H9 (cell line): ENCODE results near the gene RERE. TPM values are rescaled to one million over a fixed set of nuclear protein-coding genes. Genes with fewer than 3 reads are reported as not detected.

Experiments used
- DNase-seq: peaks from one replicate; pipeline ENCODE4 v3.0.0-alpha.2; 2017
- H2AFZ ChIP-seq: one replicate; pipeline ENCODE4 v1.6.1; 2013; ENCODE audit warnings: mild to moderate bottlenecking, low read length, control low read depth, moderate library complexity
- H2AK5ac ChIP-seq: 2 replicates; pipeline ENCODE4 v1.6.1; 2013; ENCODE audit warnings: low read length, control low read depth, mixed read lengths; ENCODE audit not compliant: insufficient read length
- H2BK120ac ChIP-seq: one replicate; pipeline ENCODE4 v1.6.1; 2013; ENCODE audit warnings: low read depth, mild to moderate bottlenecking, low read length, control low read depth, inconsistent platforms; ENCODE audit not compliant: poor library complexity, severe bottlenecking
- H2BK12ac ChIP-seq: 2 replicates; pipeline ENCODE4 v1.6.1; 2013; ENCODE audit warnings: low read length, control low read depth, mixed read lengths, low read depth; ENCODE audit not compliant: insufficient read length
- H2BK15ac ChIP-seq: 2 replicates; pipeline ENCODE4 v1.6.1; 2013; ENCODE audit warnings: low read depth, low read length, control low read depth
- H2BK20ac ChIP-seq: one replicate; pipeline ENCODE4 v1.6.1; 2013; ENCODE audit warnings: low read depth, mild to moderate bottlenecking, low read length, control low read depth, inconsistent platforms; ENCODE audit not compliant: poor library complexity, severe bottlenecking
- H2BK5ac ChIP-seq: 2 replicates; pipeline ENCODE4 v1.6.1; 2013; ENCODE audit warnings: low read length, control low read depth, mixed read lengths; ENCODE audit not compliant: insufficient read length
- H3K14ac ChIP-seq: 2 replicates; pipeline ENCODE4 v1.6.1; 2013; ENCODE audit warnings: low read length, control low read depth; ENCODE audit not compliant: insufficient read depth
- H3K18ac ChIP-seq: 2 replicates; pipeline ENCODE4 v1.6.1; 2013; ENCODE audit warnings: low read depth, mild to moderate bottlenecking, mixed read lengths, low read length, control low read depth; ENCODE audit not compliant: insufficient read length
- H3K23ac ChIP-seq: 2 replicates; pipeline ENCODE4 v1.6.1; 2013; ENCODE audit warnings: low read length, control low read depth, mixed read lengths, low read depth; ENCODE audit not compliant: insufficient read length
- H3K23me2 ChIP-seq: 2 replicates; pipeline ENCODE4 v1.6.1; 2013; ENCODE audit warnings: low read depth, mild to moderate bottlenecking, mixed read lengths, low read length, control low read depth; ENCODE audit not compliant: insufficient read length, poor library complexity, severe bottlenecking
- H3K27ac ChIP-seq: 2 replicates; pipeline ENCODE4 v1.5.1; 2013; ENCODE audit warnings: low read length, control low read depth, mixed read lengths, low read depth; ENCODE audit not compliant: insufficient read length
- H3K27me3 ChIP-seq: 2 replicates; pipeline ENCODE4 v1.6.1; 2013; ENCODE audit warnings: low read length, control low read depth, inconsistent platforms; ENCODE audit not compliant: insufficient read depth
- H3K4ac ChIP-seq: 2 replicates; pipeline ENCODE4 v1.6.1; 2013; ENCODE audit warnings: low read depth, mild to moderate bottlenecking, control low read depth, inconsistent platforms, low read length, moderate library complexity
- H3K4me1 ChIP-seq: 2 replicates; pipeline ENCODE4 v1.6.1; 2013; ENCODE audit warnings: low read length, control low read depth, inconsistent platforms; ENCODE audit not compliant: insufficient read depth
- H3K4me2 ChIP-seq: 2 replicates; pipeline ENCODE4 v1.6.1; 2013; ENCODE audit warnings: low read length, control low read depth, mixed read lengths; ENCODE audit not compliant: insufficient read length, insufficient read depth
- H3K56ac ChIP-seq: 2 replicates; pipeline ENCODE4 v1.6.1; 2013; ENCODE audit warnings: low read depth, mild to moderate bottlenecking, mixed read lengths, low read length, control low read depth; ENCODE audit not compliant: insufficient read length
- H3K79me1 ChIP-seq: 2 replicates; pipeline ENCODE4 v1.6.1; 2013; ENCODE audit warnings: low read depth, mild to moderate bottlenecking, moderate library complexity, low read length, control low read depth, inconsistent platforms; ENCODE audit not compliant: insufficient read depth, poor library complexity, severe bottlenecking
- H3K79me2 ChIP-seq: 2 replicates; pipeline ENCODE4 v1.6.1; 2013; ENCODE audit warnings: low read length, control low read depth, inconsistent platforms; ENCODE audit not compliant: insufficient read depth
- H3K9ac ChIP-seq: 2 replicates; pipeline ENCODE4 v1.6.1; 2013; ENCODE audit warnings: low read length, control low read depth, mixed read lengths; ENCODE audit not compliant: insufficient read length; ENCODE audit errors: extremely low read depth
- H3K9me3 ChIP-seq: one replicate; pipeline ENCODE4 v1.6.1; 2013; ENCODE audit warnings: low read depth, low read length, inconsistent platforms; ENCODE audit not compliant: control insufficient read depth
- H3T11ph ChIP-seq: one replicate; pipeline ENCODE4 v1.6.1; 2013; ENCODE audit warnings: mild to moderate bottlenecking, low read length, control low read depth, inconsistent platforms
- H4K20me1 ChIP-seq: one replicate; pipeline ENCODE4 v1.6.1; 2013; ENCODE audit not compliant: control insufficient read depth, insufficient read length, insufficient read depth
- H4K5ac ChIP-seq: 2 replicates; pipeline ENCODE4 v1.6.1; 2013; ENCODE audit warnings: low read depth, mild to moderate bottlenecking, mixed read lengths, low read length, control low read depth; ENCODE audit not compliant: insufficient read length
- H4K8ac ChIP-seq: replicated peaks from 2 replicates; pipeline ENCODE4 v1.6.1; 2013; ENCODE audit warnings: low read length, control low read depth, mixed read lengths, low read depth; ENCODE audit not compliant: insufficient read length
- H4K91ac ChIP-seq: 2 replicates; pipeline ENCODE4 v1.6.1; 2013; ENCODE audit warnings: low read depth, mild to moderate bottlenecking, moderate library complexity, mixed read lengths, low read length, control low read depth; ENCODE audit not compliant: insufficient read length
- H3K27ac Mint-ChIP-seq, 3 experiments: 2 replicates in 2 of 3; 3 replicates in 1 of 3; pipeline ENCODE4 v1.8.0; 2020 to 2021; ENCODE audit warnings: mixed read lengths in 3 of 3, mild to moderate bottlenecking in 1 of 3, moderate library complexity in 1 of 3
- H3K27me3 Mint-ChIP-seq: 2 replicates; pipeline ENCODE4 v1.8.0; 2021; ENCODE audit warnings: low read depth, mild to moderate bottlenecking, moderate library complexity, mixed read lengths
- H3K36me3 Mint-ChIP-seq, 3 experiments: 2 replicates in 2 of 3; 3 replicates in 1 of 3; pipeline ENCODE4 v1.8.0; 2020 to 2021; ENCODE audit warnings: low read depth in 3 of 3, mixed read lengths in 3 of 3; ENCODE audit not compliant: insufficient read depth in 1 of 3
- H3K4me1 Mint-ChIP-seq, 2 experiments: 2 replicates each; pipeline ENCODE4 v1.8.0; 2020; ENCODE audit warnings: mixed read lengths in 2 of 2
- H3K4me3 Mint-ChIP-seq, 2 experiments: 2 replicates in 1 of 2; 3 replicates in 1 of 2; pipeline ENCODE4 v1.8.0; 2020 to 2021; ENCODE audit warnings: mild to moderate bottlenecking in 2 of 2, mixed read lengths in 2 of 2, moderate library complexity in 1 of 2
- H3K9me3 Mint-ChIP-seq, 2 experiments: 2 replicates in 1 of 2; 3 replicates in 1 of 2; pipeline ENCODE4 v1.8.0; 2020; ENCODE audit warnings: mild to moderate bottlenecking in 2 of 2, mixed read lengths in 2 of 2, moderate library complexity in 1 of 2
- whole genome bisulfite sequencing: extraction: QIAGEN DNeasy Blood & Tissue Kit; methylation state at CpG from one replicate; pipeline ENCODE4 v1.1.7; 2013; ENCODE audit warnings: missing lambda C conversion rate, low lambda C conversion rate, mixed read lengths; ENCODE audit not compliant: insufficient read length; ENCODE audit errors: extremely low coverage; 5-methylcytosine and 5-hydroxymethylcytosine counted together
- total RNA-seq: library from RNA; stranded (reverse); gene quantifications from 2 replicates; pipeline ENCODE4 v1.2.1, GENCODE V29; 2021
- TF ChIP-seq, protein P1 (sequence below): fragments of 200-600 bp; sonication (generic); conservative IDR thresholded peaks from 3 replicates; pipeline ENCODE4 v1.8.0; 2021; ENCODE audit warnings: antibody characterized with exemption, mild to moderate bottlenecking

RERE gene
- total RNA-seq, 1 experiment from 2014 or later = 103 TPM

DNA sequence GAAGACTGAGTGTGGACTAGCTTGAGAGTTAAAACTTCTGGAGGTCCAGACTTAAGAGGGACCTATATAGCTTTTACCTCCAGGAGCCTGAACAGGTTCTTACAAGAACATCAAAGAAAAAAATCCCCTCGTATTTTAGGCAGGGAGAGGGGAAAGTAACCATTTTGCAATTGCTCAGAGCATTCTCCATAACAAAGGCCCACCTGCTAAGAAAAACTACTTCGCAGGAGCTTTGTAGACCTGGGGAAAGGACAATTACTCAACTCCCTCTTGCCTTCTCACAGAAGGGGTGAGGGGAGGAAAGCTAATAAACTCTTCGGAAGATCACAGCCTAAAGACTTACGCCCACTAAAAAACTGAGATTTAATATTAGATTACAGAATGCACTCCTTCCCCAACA lies 86.3 kb downstream of the RERE start:
- H4K5ac ChIP-seq = no peak overlapping the region
- no peak overlapping the region for H3K4me2 ChIP-seq
- TF ChIP-seq, protein P1, sequence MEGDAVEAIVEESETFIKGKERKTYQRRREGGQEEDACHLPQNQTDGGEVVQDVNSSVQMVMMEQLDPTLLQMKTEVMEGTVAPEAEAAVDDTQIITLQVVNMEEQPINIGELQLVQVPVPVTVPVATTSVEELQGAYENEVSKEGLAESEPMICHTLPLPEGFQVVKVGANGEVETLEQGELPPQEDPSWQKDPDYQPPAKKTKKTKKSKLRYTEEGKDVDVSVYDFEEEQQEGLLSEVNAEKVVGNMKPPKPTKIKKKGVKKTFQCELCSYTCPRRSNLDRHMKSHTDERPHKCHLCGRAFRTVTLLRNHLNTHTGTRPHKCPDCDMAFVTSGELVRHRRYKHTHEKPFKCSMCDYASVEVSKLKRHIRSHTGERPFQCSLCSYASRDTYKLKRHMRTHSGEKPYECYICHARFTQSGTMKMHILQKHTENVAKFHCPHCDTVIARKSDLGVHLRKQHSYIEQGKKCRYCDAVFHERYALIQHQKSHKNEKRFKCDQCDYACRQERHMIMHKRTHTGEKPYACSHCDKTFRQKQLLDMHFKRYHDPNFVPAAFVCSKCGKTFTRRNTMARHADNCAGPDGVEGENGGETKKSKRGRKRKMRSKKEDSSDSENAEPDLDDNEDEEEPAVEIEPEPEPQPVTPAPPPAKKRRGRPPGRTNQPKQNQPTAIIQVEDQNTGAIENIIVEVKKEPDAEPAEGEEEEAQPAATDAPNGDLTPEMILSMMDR = no peak
- H3K4ac ChIP-seq = no peak overlapping the region
- no peak overlapping the region for H2AFZ ChIP-seq
- H3K79me2 ChIP-seq = no peaks in the 10 kb centered on the region; the same call in 1 of the 2 replicates
- Mint-ChIP-seq H3K4me1 (peaks cover 18 to 21% of the 10 kb centered on the region in 2 experiments), H3K9me3 (peaks cover 20 to 21% of the 10 kb centered on the region in 2 experiments), H3K27me3 (no peaks in the 10 kb centered on the region), H3K36me3 (peaks cover 16 to 24% (median 18%) of the 10 kb centered on the region in 3 experiments), H3K27ac (peak overlapping the region; percentile 6 to 63 (median 27); a peak in 4 of 7 replicates), H3K4me3 (no peak overlapping the region)
- H4K91ac ChIP-seq = no peak overlapping the region
- no peak overlapping the region for H3K27ac ChIP-seq
- H2BK15ac ChIP-seq = no peak overlapping the region
- H2BK5ac ChIP-seq = no peak overlapping the region
- H4K20me1 ChIP-seq = peaks cover 2% of the 10 kb centered on the region
- no peak overlapping the region for H3K23ac ChIP-seq
- peaks cover 5% of the 10 kb centered on the region for H3K9me3 ChIP-seq
- DNase-seq = no peak
- no peak overlapping the region for H2BK12ac ChIP-seq
- no peak overlapping the region for H3K18ac ChIP-seq
- H3K4me1 ChIP-seq = peaks cover 5% of the 10 kb centered on the region; the same call in 1 of the 2 replicates
- no peak overlapping the region for H2BK20ac ChIP-seq
- no peak overlapping the region for H4K8ac ChIP-seq
- H3K14ac ChIP-seq = no peak overlapping the region
- peaks cover 5% of the 10 kb centered on the region for H3K79me1 ChIP-seq
- no peak overlapping the region for H3K56ac ChIP-seq
- no peaks in the 10 kb centered on the region for H3K27me3 ChIP-seq
- no peaks in the 10 kb centered on the region for H3K23me2 ChIP-seq
- H3K9ac ChIP-seq = no peak overlapping the region
- no CpG with 5 or more reads among the region's 4 CpGs for WGBS
- H2AK5ac ChIP-seq = no peak overlapping the region
- no peak overlapping the region for H2BK120ac ChIP-seq
- H3T11ph ChIP-seq = no peak overlapping the region
